Measurements from ENCODE around the gene CEP162.
"Not testable (repeated sequence)": the region's sequence is repeated elsewhere in the genome, so short reads cannot be mapped to it uniquely, and the experiment has no call there.

DNA sequence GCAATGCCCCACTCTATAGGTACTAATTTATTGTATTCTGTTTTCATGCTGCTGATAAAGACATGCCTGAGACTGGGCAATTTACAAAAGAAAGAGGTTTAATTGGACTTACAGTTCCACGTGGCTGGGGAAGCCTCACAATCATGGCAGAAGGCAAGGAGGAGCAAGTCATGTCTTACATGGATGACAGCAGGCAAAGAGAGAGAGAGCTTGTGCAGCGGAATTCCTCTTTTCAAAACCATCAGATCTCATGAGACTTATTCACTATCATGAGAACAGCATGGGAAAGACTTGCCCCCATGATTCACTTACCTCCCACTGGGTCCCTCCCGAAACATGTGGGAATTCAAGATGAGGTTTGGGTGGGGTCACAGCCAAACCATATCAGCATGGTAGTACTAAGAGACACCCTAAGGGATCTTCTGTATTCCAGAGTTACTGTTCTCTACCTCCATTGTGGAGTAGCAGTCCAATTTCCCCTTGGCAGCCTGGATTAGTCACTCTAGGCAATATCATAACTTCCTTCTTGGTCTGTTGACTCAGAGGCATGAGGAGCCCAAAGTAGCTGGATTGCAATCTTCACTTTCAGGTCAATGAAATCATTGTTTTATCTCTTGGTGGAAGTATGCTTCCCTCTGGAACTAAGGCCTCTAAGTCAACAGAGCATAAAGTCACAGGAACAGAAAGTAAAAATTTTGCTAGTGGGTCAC, 122.1 kb downstream of the CEP162 start:
- TF ChIP-seq, protein P1, sequence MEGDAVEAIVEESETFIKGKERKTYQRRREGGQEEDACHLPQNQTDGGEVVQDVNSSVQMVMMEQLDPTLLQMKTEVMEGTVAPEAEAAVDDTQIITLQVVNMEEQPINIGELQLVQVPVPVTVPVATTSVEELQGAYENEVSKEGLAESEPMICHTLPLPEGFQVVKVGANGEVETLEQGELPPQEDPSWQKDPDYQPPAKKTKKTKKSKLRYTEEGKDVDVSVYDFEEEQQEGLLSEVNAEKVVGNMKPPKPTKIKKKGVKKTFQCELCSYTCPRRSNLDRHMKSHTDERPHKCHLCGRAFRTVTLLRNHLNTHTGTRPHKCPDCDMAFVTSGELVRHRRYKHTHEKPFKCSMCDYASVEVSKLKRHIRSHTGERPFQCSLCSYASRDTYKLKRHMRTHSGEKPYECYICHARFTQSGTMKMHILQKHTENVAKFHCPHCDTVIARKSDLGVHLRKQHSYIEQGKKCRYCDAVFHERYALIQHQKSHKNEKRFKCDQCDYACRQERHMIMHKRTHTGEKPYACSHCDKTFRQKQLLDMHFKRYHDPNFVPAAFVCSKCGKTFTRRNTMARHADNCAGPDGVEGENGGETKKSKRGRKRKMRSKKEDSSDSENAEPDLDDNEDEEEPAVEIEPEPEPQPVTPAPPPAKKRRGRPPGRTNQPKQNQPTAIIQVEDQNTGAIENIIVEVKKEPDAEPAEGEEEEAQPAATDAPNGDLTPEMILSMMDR (IDR thresholded peaks at IDR 0.05): not testable (repeated sequence)
- not testable (repeated sequence) for TF ChIP-seq EZH2phosphoT487 (IDR thresholded peaks at IDR 0.05)

All from neural progenitor cell (in vitro differentiated cells).